ENCODE data around the gene ANKMY2. TPM values are rescaled to one million over a fixed set of nuclear protein-coding genes. Genes with fewer than 3 reads are reported as not detected.

ANKMY2 gene
- total RNA-seq, 5 donors from 2014 or later (not counting 1 experiment from before 2014, with no cell fraction given) = 7.8 to 10.9 (median 10.0) TPM

- DNase-seq (no peak), ATAC-seq (replicated peaks in 1 of 4) (no peak)
- WGBS (ENCODE audit: insufficient coverage) = 87% methylated on average over 4 of the region's 4 CpGs
- Histone ChIP-seq H3K4me3 (ENCODE audit: control insufficient read depth in 1 of 2, extremely low read depth in 1 of 2, low read length in 1 of 2) (no peak overlapping the region), H3K27me3 (replicated peaks in 1 of 2; ENCODE audit: control insufficient read depth in 2 of 2, extremely low read depth in 1 of 2, insufficient read depth in 2 of 2, low read length in 1 of 2) (no peaks in the 10 kb centered on the region), H3K27ac (ENCODE audit: low read length) (no peak overlapping the region), H3K36me3 (ENCODE audit: control insufficient read depth in 2 of 2, extremely low read depth in 1 of 2, insufficient read depth in 1 of 2, low read length in 1 of 2) (no peaks in the 10 kb centered on the region), H3K9me3 (no peaks in the 10 kb centered on the region), H3K4me1 (ENCODE audit: control insufficient read depth in 1 of 2, extremely low read depth in 1 of 2, insufficient read depth in 2 of 2, low read length in 2 of 2) (peaks cover 0 to 5% of the 10 kb centered on the region in 2 experiments)
- no peak overlapping the region for H3K27ac Mint-ChIP-seq
- peaks cover 4 to 5% of the 10 kb centered on the region in 2 donors for H3K27me3 Mint-ChIP-seq
- ChIA-PET POLR2A (no interaction called here), CTCF (no interaction called here)
- no peaks in the 10 kb centered on the region for H3K9me3 Mint-ChIP-seq
- H3K36me3 Mint-ChIP-seq = no peaks in the 10 kb centered on the region
- H3K4me3 Mint-ChIP-seq = no peak overlapping the region
- peaks cover 10 to 12% (median 11%) of the 10 kb centered on the region in 3 donors for H3K4me1 Mint-ChIP-seq
Measured at GRCh38 chr7:16558761-16559302, 86.7 kb downstream of the ANKMY2 start.

GRCh38 chr7:16556359-16556758 is 89.2 kb downstream of the ANKMY2 start:
- Mint-ChIP-seq H3K27me3 (peaks cover 4 to 5% of the 10 kb centered on the region in 2 donors), H3K4me3 (no peak overlapping the region), H3K4me1 (no peaks in the 10 kb centered on the region), H3K27ac (no peak overlapping the region), H3K9me3 (no peaks in the 10 kb centered on the region), H3K36me3 (no peaks in the 10 kb centered on the region)
- DNase-seq (no peak), ATAC-seq (replicated peaks in 1 of 4) (no peak)
- 83% methylated on average over 2 of the region's 2 CpGs for WGBS (ENCODE audit: insufficient coverage)
- no peaks in the 10 kb centered on the region for H3K9me3 ChIP-seq
- no peak overlapping the region for H3K27ac ChIP-seq (ENCODE audit: low read length)
- ChIA-PET CTCF (interaction anchor here (0.5 to 2.4 kb wide), 2 partner anchors 8 to 64 kb away, joined by 3 to 12 read pairs; no protein-coding TSS in a partner anchor), POLR2A (no interaction called here)
- no peaks in the 10 kb centered on the region for H3K27me3 ChIP-seq (replicated peaks in 1 of 2; ENCODE audit: control insufficient read depth in 2 of 2, extremely low read depth in 1 of 2, insufficient read depth in 2 of 2, low read length in 1 of 2)
- no peak overlapping the region for H3K4me3 ChIP-seq (ENCODE audit: control insufficient read depth in 1 of 2, extremely low read depth in 1 of 2, low read length in 1 of 2)
- no peaks in the 10 kb centered on the region for H3K36me3 ChIP-seq (ENCODE audit: control insufficient read depth in 2 of 2, extremely low read depth in 1 of 2, insufficient read depth in 1 of 2, low read length in 1 of 2)
- no peaks in the 10 kb centered on the region for H3K4me1 ChIP-seq (ENCODE audit: control insufficient read depth in 1 of 2, extremely low read depth in 1 of 2, insufficient read depth in 2 of 2, low read length in 2 of 2)

- DNase-seq (no peak), ATAC-seq (replicated peaks in 1 of 4) (no peak)
- Mint-ChIP-seq H3K27me3 (peaks cover 4 to 9% of the 10 kb centered on the region in 2 donors), H3K36me3 (no peaks in the 10 kb centered on the region), H3K27ac (no peak overlapping the region), H3K9me3 (no peaks in the 10 kb centered on the region), H3K4me1 (no peaks in the 10 kb centered on the region), H3K4me3 (no peak overlapping the region)
- ChIA-PET POLR2A (no interaction called here), CTCF (interaction anchor here (0.6 to 2.4 kb wide), 3 partner anchors 10 to 444 kb away, joined by 3 to 12 read pairs (median 11); no protein-coding TSS in a partner anchor)
- Histone ChIP-seq H3K4me3 (ENCODE audit: control insufficient read depth in 1 of 2, extremely low read depth in 1 of 2, low read length in 1 of 2) (no peak overlapping the region), H3K4me1 (ENCODE audit: control insufficient read depth in 1 of 2, extremely low read depth in 1 of 2, insufficient read depth in 2 of 2, low read length in 2 of 2) (no peaks in the 10 kb centered on the region), H3K36me3 (ENCODE audit: control insufficient read depth in 2 of 2, extremely low read depth in 1 of 2, insufficient read depth in 1 of 2, low read length in 1 of 2) (no peaks in the 10 kb centered on the region), H3K27ac (ENCODE audit: low read length) (no peak overlapping the region), H3K27me3 (replicated peaks in 1 of 2; ENCODE audit: control insufficient read depth in 2 of 2, extremely low read depth in 1 of 2, insufficient read depth in 2 of 2, low read length in 1 of 2) (no peaks in the 10 kb centered on the region), H3K9me3 (no peaks in the 10 kb centered on the region)
- WGBS (ENCODE audit: insufficient coverage) = 80% methylated on average over 7 of the region's 10 CpGs
Measured at GRCh38 chr7:16554518-16555236, 90.9 kb downstream of the ANKMY2 start.

GRCh38 chr7:16550671-16551070 is 94.9 kb downstream of the ANKMY2 start:
- Histone ChIP-seq H3K4me3 (ENCODE audit: control insufficient read depth in 1 of 2, extremely low read depth in 1 of 2, low read length in 1 of 2) (no peak overlapping the region), H3K36me3 (ENCODE audit: control insufficient read depth in 2 of 2, extremely low read depth in 1 of 2, insufficient read depth in 1 of 2, low read length in 1 of 2) (no peaks in the 10 kb centered on the region), H3K4me1 (ENCODE audit: control insufficient read depth in 1 of 2, extremely low read depth in 1 of 2, insufficient read depth in 2 of 2, low read length in 2 of 2) (no peaks in the 10 kb centered on the region), H3K9me3 (no peaks in the 10 kb centered on the region), H3K27me3 (replicated peaks in 1 of 2; ENCODE audit: control insufficient read depth in 2 of 2, extremely low read depth in 1 of 2, insufficient read depth in 2 of 2, low read length in 1 of 2) (peaks cover 0 to 10% of the 10 kb centered on the region in 2 experiments), H3K27ac (ENCODE audit: low read length) (no peak overlapping the region)
- H3K4me3 Mint-ChIP-seq = no peak overlapping the region
- no peak for DNase-seq
- H3K27me3 Mint-ChIP-seq = peaks cover 4 to 13% of the 10 kb centered on the region in 2 donors
- POLR2A ChIA-PET = no interaction called here
- no peaks in the 10 kb centered on the region for H3K36me3 Mint-ChIP-seq
- no peak for ATAC-seq (replicated peaks in 1 of 4)
- H3K4me1 Mint-ChIP-seq = no peaks in the 10 kb centered on the region
- no peak overlapping the region for H3K27ac Mint-ChIP-seq
- CTCF ChIA-PET = interaction anchor here (0.6 to 3.9 kb wide), 4 partner anchors 14 to 125 kb away, joined by 3 to 12 read pairs (median 7); no protein-coding TSS in a partner anchor
- H3K9me3 Mint-ChIP-seq = no peaks in the 10 kb centered on the region
- no CpG with 5 or more reads among the region's 1 CpG for WGBS (ENCODE audit: insufficient coverage)

Other genes starting within 250 kb of the ANKMY2 start
- gene CRPPA, start 224.2 kb downstream of the ANKMY2 start, total RNA-seq = 1 to 10 TPM in 4 of 5 donors, under 1 TPM in 1; 0.49 to 2.2 (median 1.0) TPM
- gene SOSTDC1, start 180.0 kb downstream of the ANKMY2 start, total RNA-seq = not detected
- not detected for gene LRRC72, start 118.9 kb downstream of the ANKMY2 start, total RNA-seq
- 10 to 100 TPM; 22.1 to 35.1 (median 30.2) TPM for gene BZW2, start 427 bp upstream of the ANKMY2 start, total RNA-seq
- gene TSPAN13, start 108.0 kb upstream of the ANKMY2 start, total RNA-seq = 1 to 10 TPM in 2 of 5 donors, under 1 TPM in 3; 0.73 to 2.0 (median 0.98) TPM
- gene AGR2, start 159.2 kb upstream of the ANKMY2 start, total RNA-seq = 1 to 10 TPM in 3 of 5 donors, not detected in 2; 1.4 to 3.0 (median 2.5) TPM
- not detected for gene AGR3, start 236.2 kb upstream of the ANKMY2 start, total RNA-seq

Measured in T-cell (primary cell).